Measurements from ENCODE around the gene CXCL5. TPM values are rescaled to one million over a fixed set of nuclear protein-coding genes. Genes with fewer than 3 reads are reported as not detected.
"Not testable (repeated sequence)": the region's sequence is repeated elsewhere in the genome, so short reads cannot be mapped to it uniquely, and the experiment has no call there.

CXCL5 gene
- total RNA-seq, 2 experiments from 2014 or later = not detected

GRCh38 chr4:73978886-73979285 lies 19.6 kb downstream of the CXCL5 start:
- Mint-ChIP-seq H3K4me1 (no peaks in the 10 kb centered on the region), H3K9me3 (peaks cover 4% of the 10 kb centered on the region), H3K27me3 (no peaks in the 10 kb centered on the region), H3K36me3 (ENCODE audit: low read depth) (no peaks in the 10 kb centered on the region), H3K27ac (no peak overlapping the region), H3K4me3 (no peak overlapping the region)
- no peak for DNase-seq
- POLR2A ChIA-PET = no interaction called here
- CTCF ChIA-PET = no interaction called here

- ChIA-PET POLR2A (no interaction called here), CTCF (no interaction called here)
- no peaks in the 10 kb centered on the region for H3K36me3 Mint-ChIP-seq (ENCODE audit: low read depth)
- H3K4me1 Mint-ChIP-seq = no peaks in the 10 kb centered on the region
- H3K27ac Mint-ChIP-seq = no peak overlapping the region
- no peak overlapping the region for H3K4me3 Mint-ChIP-seq
- no peaks in the 10 kb centered on the region for H3K27me3 Mint-ChIP-seq
- H3K9me3 Mint-ChIP-seq = peaks cover 4% of the 10 kb centered on the region
- no peak for DNase-seq
Measured at GRCh38 chr4:73976716-73977115, 21.8 kb downstream of the CXCL5 start.

- H3K4me3 Mint-ChIP-seq = no peak overlapping the region
- H3K27ac Mint-ChIP-seq = no peak overlapping the region
- no peaks in the 10 kb centered on the region for H3K36me3 Mint-ChIP-seq (ENCODE audit: low read depth)
- POLR2A ChIA-PET = no interaction called here
- H3K4me1 Mint-ChIP-seq = no peaks in the 10 kb centered on the region
- DNase-seq = no peak
- H3K9me3 Mint-ChIP-seq = peaks cover 7% of the 10 kb centered on the region
- no peaks in the 10 kb centered on the region for H3K27me3 Mint-ChIP-seq
- CTCF ChIA-PET = no interaction called here
Measured at GRCh38 chr4:73976217-73976616, 22.3 kb downstream of the CXCL5 start.

DNA sequence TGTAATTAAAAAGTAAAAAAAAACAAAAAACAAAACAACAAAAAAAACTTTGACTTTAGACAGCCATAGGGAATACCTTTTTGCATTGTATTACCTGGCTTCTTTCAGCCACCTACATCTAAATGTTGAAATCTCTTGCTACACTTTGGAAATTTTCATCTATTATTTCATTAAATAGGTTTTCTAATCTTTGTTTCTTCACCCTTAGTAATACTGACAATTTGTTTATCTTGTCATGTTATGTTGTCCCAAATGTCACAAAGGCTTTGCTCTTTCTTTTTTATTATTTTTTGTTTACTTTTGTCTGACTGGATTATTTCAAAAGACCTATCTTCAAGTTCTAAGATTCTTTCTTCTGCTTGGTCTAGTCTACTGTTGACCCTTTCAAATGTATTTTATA lies 24.1 kb downstream of the CXCL5 start:
- no peak for DNase-seq
- no peaks in the 10 kb centered on the region for H3K4me1 Mint-ChIP-seq
- no peak overlapping the region for H3K27ac Mint-ChIP-seq
- H3K4me3 Mint-ChIP-seq = no peak overlapping the region
- H3K9me3 Mint-ChIP-seq = peaks cover 12% of the 10 kb centered on the region
- ChIA-PET POLR2A (no interaction called here), CTCF (no interaction called here)
- H3K27me3 Mint-ChIP-seq = no peaks in the 10 kb centered on the region
- H3K36me3 Mint-ChIP-seq (ENCODE audit: low read depth) = no peaks in the 10 kb centered on the region

GRCh38 chr4:73970945-73971344 lies 27.5 kb downstream of the CXCL5 start:
- Mint-ChIP-seq H3K36me3 (ENCODE audit: low read depth) (no peaks in the 10 kb centered on the region), H3K27ac (no peak overlapping the region), H3K4me3 (no peak overlapping the region), H3K27me3 (no peaks in the 10 kb centered on the region), H3K4me1 (no peaks in the 10 kb centered on the region), H3K9me3 (peaks cover 12% of the 10 kb centered on the region)
- no peak for DNase-seq
- POLR2A ChIA-PET = no interaction called here
- CTCF ChIA-PET = no interaction called here

GRCh38 chr4:73970011-73970410 lies 28.5 kb downstream of the CXCL5 start:
- Mint-ChIP-seq H3K9me3 (peaks cover 8% of the 10 kb centered on the region), H3K4me3 (no peak overlapping the region), H3K27ac (no peak overlapping the region), H3K27me3 (no peaks in the 10 kb centered on the region), H3K4me1 (no peaks in the 10 kb centered on the region), H3K36me3 (ENCODE audit: low read depth) (no peaks in the 10 kb centered on the region)
- ChIA-PET POLR2A (no interaction called here), CTCF (interaction anchor here (0.6 kb wide), 1 partner anchor 52 kb away, joined by 3 read pairs; no protein-coding TSS in a partner anchor)
- DNase-seq = no peak

GRCh38 chr4:73967866-73968265 lies 30.6 kb downstream of the CXCL5 start:
- Mint-ChIP-seq H3K9me3 (peaks cover 8% of the 10 kb centered on the region), H3K27me3 (no peaks in the 10 kb centered on the region), H3K4me3 (no peak overlapping the region), H3K36me3 (ENCODE audit: low read depth) (no peaks in the 10 kb centered on the region), H3K4me1 (no peaks in the 10 kb centered on the region), H3K27ac (no peak overlapping the region)
- ChIA-PET CTCF (no interaction called here), POLR2A (no interaction called here)
- no peak for DNase-seq

DNA sequence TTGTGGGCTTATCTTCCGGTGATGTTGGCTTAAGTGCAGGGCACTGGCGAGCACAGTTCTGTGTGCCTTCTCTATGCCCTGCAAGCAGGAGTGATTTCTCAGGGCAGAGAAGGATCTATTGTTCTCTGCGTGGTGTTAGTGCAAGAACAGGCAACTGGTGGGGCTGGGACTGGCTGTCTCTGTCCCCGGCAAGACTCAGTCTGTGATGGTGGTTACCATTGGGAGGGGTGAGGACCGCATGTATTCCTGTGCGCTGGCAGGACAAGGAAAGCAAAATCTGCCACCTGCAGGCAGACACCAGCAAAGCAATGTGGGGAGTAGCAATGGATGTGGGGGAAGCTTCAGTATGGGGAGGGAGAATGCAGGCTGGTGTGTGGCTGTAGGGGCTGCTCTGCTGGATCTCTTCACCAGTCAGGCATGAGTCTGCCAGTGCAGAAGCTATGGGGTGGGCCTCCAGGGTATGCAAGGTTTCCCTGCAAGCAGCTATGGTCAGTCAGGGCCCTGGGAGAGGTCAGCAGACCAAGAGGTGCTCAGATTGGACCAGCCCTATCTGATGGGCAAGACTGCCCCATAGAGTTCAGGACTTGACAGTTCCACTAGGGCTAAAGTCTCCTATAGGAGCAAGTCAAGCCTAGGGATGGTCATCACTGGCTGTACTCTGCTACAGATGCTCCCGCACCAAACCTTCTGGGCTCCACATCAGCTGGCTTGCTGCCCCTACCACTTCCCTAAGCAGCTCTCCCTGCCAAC lies 33.4 kb downstream of the CXCL5 start:
- H3K27me3 Mint-ChIP-seq = no peaks in the 10 kb centered on the region
- no peak for DNase-seq
- CTCF ChIA-PET = no interaction called here

DNA sequence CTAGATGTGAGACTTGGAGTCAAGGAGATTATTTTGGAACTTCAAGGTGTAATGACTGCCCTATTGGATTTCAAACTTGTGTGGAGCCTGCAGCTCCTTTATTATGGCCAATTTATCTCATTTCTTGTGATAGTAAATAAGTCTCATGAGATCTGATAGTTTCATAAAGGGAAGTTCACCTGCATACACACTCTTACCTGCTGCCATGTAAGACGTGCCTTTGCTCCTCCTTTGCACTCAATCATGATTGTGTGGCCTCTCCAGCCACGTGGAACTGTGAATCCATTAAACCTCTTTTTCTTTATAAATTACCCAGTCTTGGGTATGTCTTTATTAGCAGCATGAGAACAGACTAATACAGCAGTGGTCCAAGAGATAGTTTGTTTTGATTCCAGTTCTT lies 35.8 kb downstream of the CXCL5 start:
- Mint-ChIP-seq H3K27ac (no peak overlapping the region), H3K36me3 (ENCODE audit: low read depth) (no peaks in the 10 kb centered on the region), H3K9me3 (peaks cover 11% of the 10 kb centered on the region), H3K4me1 (no peaks in the 10 kb centered on the region), H3K4me3 (no peak overlapping the region), H3K27me3 (no peaks in the 10 kb centered on the region)
- CTCF ChIA-PET = no interaction called here
- POLR2A ChIA-PET = no interaction called here
- DNase-seq = no peak

More for the DNA sequence above, 33.4 kb downstream of the CXCL5 start:
- Mint-ChIP-seq H3K4me3 (no peak overlapping the region), H3K36me3 (ENCODE audit: low read depth) (no peaks in the 10 kb centered on the region), H3K27ac (no peak overlapping the region), H3K9me3 (peaks cover 7% of the 10 kb centered on the region), H3K4me1 (no peaks in the 10 kb centered on the region)
- POLR2A ChIA-PET = no interaction called here

- CTCF ChIA-PET; H3K36me3 Mint-ChIP-seq (ENCODE audit: low read depth): not testable (repeated sequence)
Measured at GRCh38 chr4:73959041-73959440, 39.4 kb downstream of the CXCL5 start.

DNA sequence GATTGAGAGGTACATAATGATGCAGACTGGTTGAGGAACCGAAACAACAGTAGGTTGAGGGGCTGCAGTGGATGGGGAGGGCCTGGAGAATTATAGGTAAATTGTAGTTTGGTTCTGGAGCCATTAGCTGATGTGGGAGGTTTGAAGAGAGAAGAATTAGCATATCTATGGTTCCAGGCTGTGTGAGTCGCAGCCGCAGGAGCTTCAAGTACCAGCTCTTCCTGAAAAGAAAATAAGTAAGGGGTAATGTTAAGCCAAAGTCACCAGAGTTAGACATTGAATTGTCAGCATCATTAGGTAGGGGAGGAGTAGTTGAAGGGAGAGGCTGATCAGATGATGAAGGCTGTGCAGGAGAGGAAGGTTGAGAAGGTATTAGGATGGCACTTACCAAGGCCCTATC lies 46.1 kb downstream of the CXCL5 start:
- Mint-ChIP-seq H3K27me3 (no peaks in the 10 kb centered on the region), H3K36me3 (ENCODE audit: low read depth) (no peaks in the 10 kb centered on the region), H3K4me3 (no peak overlapping the region), H3K27ac (no peak overlapping the region), H3K4me1 (no peaks in the 10 kb centered on the region), H3K9me3 (no peaks in the 10 kb centered on the region)
- no peak for DNase-seq
- CTCF ChIA-PET = no interaction called here
- POLR2A ChIA-PET = no interaction called here

More at GRCh38 chr4:73959041-73959440, 39.4 kb downstream of the CXCL5 start:
- H3K4me1 Mint-ChIP-seq, H3K27me3 Mint-ChIP-seq, DNase-seq, H3K27ac Mint-ChIP-seq, POLR2A ChIA-PET, H3K4me3 Mint-ChIP-seq: not testable (repeated sequence)
- H3K9me3 Mint-ChIP-seq = peaks cover 12% of the 10 kb centered on the region

DNA sequence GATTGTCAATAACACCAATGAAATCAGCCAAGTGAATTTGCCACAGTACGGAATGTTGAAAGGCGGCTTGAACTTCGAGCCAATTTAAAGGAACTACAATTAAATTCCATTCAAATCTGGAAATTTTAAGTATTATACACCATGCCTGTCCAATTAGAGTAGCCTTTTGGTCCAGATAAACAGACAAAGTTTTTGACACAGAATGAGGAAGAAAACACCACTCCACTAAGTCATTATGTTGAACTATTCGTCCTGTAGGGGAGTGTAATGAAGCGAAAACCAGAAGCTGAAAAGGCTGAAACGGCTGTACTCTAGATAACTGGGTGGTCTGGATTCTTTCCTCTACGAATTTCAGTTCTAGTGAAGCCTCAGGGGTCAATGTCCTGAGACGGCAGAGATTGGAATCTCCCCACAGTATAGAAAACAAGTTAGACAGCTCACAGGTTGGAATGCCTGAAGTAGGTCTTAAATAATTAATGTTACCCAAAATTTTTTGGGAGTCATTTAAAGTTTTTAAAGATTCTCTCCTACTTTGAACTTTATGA lies 48.0 kb downstream of the CXCL5 start:
- H3K27me3 Mint-ChIP-seq; H3K36me3 Mint-ChIP-seq (ENCODE audit: low read depth); H3K9me3 Mint-ChIP-seq; POLR2A ChIA-PET; DNase-seq; H3K27ac Mint-ChIP-seq; H3K4me1 Mint-ChIP-seq; CTCF ChIA-PET; H3K4me3 Mint-ChIP-seq: not testable (repeated sequence)

DNA sequence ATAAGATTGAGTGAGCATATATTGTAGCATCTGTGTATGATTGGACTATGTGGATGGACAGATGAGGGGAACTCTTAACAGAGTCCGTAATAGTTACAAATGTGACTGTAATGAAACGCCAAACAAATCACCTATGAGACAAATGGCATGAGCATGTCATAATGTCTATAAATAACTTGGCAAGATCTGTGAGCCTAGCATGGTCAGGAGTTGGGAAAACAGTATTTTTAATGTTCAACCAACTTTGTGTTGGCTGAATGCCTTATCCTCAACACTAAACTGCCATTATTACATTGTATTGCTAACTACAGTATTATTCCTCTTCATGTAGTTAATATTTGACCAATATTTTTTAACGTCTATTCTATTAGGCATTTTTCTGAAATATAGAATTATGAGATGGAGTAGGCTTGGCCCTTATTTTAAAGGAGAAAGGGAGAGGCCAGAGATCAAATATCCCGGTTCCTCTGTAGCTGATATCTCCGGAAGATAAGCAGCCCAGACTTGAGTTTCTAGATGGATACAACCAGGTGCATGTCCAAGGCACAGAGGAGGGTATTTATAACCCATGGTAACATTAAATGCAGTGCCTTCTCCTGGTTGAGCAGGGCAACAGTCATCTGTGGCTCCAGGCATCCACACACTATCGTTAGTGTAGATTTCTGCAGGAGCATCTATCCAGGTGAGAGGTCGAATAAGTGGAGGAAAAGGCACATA lies 49.3 kb downstream of the CXCL5 start:
- CTCF ChIA-PET = no interaction called here
- no peaks in the 10 kb centered on the region for H3K9me3 Mint-ChIP-seq

GRCh38 chr4:73948291-73948690 lies 50.2 kb downstream of the CXCL5 start:
- Mint-ChIP-seq H3K27ac (no peak overlapping the region), H3K9me3 (no peaks in the 10 kb centered on the region), H3K4me3 (no peak overlapping the region), H3K36me3 (ENCODE audit: low read depth) (no peaks in the 10 kb centered on the region), H3K27me3 (peaks cover 23% of the 10 kb centered on the region), H3K4me1 (no peaks in the 10 kb centered on the region)
- no peak for DNase-seq
- CTCF ChIA-PET = no interaction called here
- POLR2A ChIA-PET = no interaction called here

More for the DNA sequence above, 49.3 kb downstream of the CXCL5 start:
- no peaks in the 10 kb centered on the region for H3K36me3 Mint-ChIP-seq (ENCODE audit: low read depth)
- H3K27me3 Mint-ChIP-seq = peaks cover 18% of the 10 kb centered on the region
- no peak overlapping the region for H3K27ac Mint-ChIP-seq
- no peaks in the 10 kb centered on the region for H3K4me1 Mint-ChIP-seq
- H3K4me3 Mint-ChIP-seq = no peak overlapping the region
- no peak for DNase-seq
- POLR2A ChIA-PET = no interaction called here
